HepG2 (cell line): Measurements from ENCODE around the gene MXRA8. TPM values are rescaled to one million over a fixed set of nuclear protein-coding genes. Genes with fewer than 3 reads are reported as not detected.

ENCODE experiments used
- CAMTA2 ChIP-seq: sonication (generic); formaldehyde crosslinking; IDR thresholded peaks from 2 replicates; pipeline ENCODE4 v1.4.0; 2020; ENCODE audit warnings: mild to moderate bottlenecking, missing genetic modification reagents, borderline replicate concordance
- CCAR2 ChIP-seq: fragments of 200-400 bp; formaldehyde crosslinking; optimal IDR thresholded peaks from 2 replicates; pipeline ENCODE3; 2018; ENCODE audit warnings: low read depth, mild to moderate bottlenecking, low read length, moderate library complexity
- FOXA1 ChIP-seq, 2 experiments: fragments of 450-650 bp in 1 of 2; sonication (generic) in 1 of 2; formaldehyde crosslinking in 1 of 2; IDR thresholded peaks; 2 replicates each; pipeline versions ENCODE4 v1.4.0 to v1.6.1; 2016 to 2020; ENCODE audit warnings: missing genetic modification reagents in 1 of 2
- IRF2 ChIP-seq: IDR thresholded peaks from 2 replicates; pipeline ENCODE4 v1.6.1; 2018; ENCODE audit warnings: missing genetic modification reagents, missing compliant biosample characterization
- JUND ChIP-seq: sonication (generic); formaldehyde crosslinking; IDR thresholded peaks from 2 replicates; pipeline ENCODE4 v1.8.0; 2022; ENCODE audit warnings: mild to moderate bottlenecking, missing genetic modification reagents
- MED1 ChIP-seq: sonication (generic); formaldehyde crosslinking; IDR thresholded peaks from 2 replicates; pipeline ENCODE4 v1.4.0; 2020; ENCODE audit warnings: missing genetic modification reagents
- POLR2A ChIP-seq, 2 experiments: IDR thresholded peaks; 2 replicates each; pipeline ENCODE4 v1.6.1; 2011; ENCODE audit warnings: low read depth in 2 of 2, low read length in 2 of 2, mild to moderate bottlenecking in 1 of 2, moderate library complexity in 1 of 2; ENCODE audit not compliant: insufficient read depth in 1 of 2
- RELA ChIP-seq: sonication (generic); formaldehyde crosslinking; IDR thresholded peaks from 2 replicates; pipeline ENCODE4 v1.4.0; 2020; ENCODE audit warnings: missing genetic modification reagents
- SRF ChIP-seq: IDR thresholded peaks from 2 replicates; pipeline ENCODE4 v1.6.1; 2011; ENCODE audit warnings: mild to moderate bottlenecking, low read depth, low read length, moderate library complexity
- THYN1 ChIP-seq: sonication (generic); formaldehyde crosslinking; IDR thresholded peaks from 2 replicates; pipeline ENCODE4 v1.8.1; 2023; ENCODE audit warnings: low read depth, mild to moderate bottlenecking, moderate library complexity, missing genetic modification reagents, borderline replicate concordance
- ZNF652 ChIP-seq: IDR thresholded peaks from 2 replicates; pipeline ENCODE4 v1.6.1; 2016; ENCODE audit warnings: low read depth, borderline replicate concordance
- ZNF7 ChIP-seq: IDR thresholded peaks from 2 replicates; pipeline ENCODE4 v1.6.1; 2016; ENCODE audit warnings: missing biosample characterization, missing genetic modification reagents
- polyA plus RNA-seq, 8 experiments: library from polyadenylated mRNA; depleted of rRNA in 3 of 8; stranded (reverse) in 7 of 8; unstranded in 1 of 8; fragments of >200 nt; fragmentation: Illumina TruSeq in 4 of 8; extraction: Trizol in 4 of 8; gene quantifications; 2 replicates each; pipeline versions ENCODE4 v1.2.1 to v1.2.3, GENCODE V29; 2011 to 2016; ENCODE audit warnings: low read depth in 4 of 8, missing spikeins in 1 of 8, mixed read lengths in 1 of 8; ENCODE audit not compliant: insufficient read depth in 1 of 8
- total RNA-seq, 5 experiments: library from RNA; depleted of rRNA; stranded (reverse); fragments of >200 nt; fragmentation: Illumina TruSeq; extraction: Trizol; gene quantifications; 2 replicates each; pipeline ENCODE4 v1.2.3, GENCODE V29; 2016; ENCODE audit warnings: low read depth in 1 of 5
- TF ChIP-seq, protein P1 (sequence below): IDR thresholded peaks from 2 replicates; pipeline ENCODE4 v1.6.1; 2012; ENCODE audit warnings: low read length, improper control_type of control experiment
- TF ChIP-seq, protein P2 (sequence below): sonication (generic); formaldehyde crosslinking; IDR thresholded peaks from 2 replicates; pipeline ENCODE4 v1.4.0; 2020; ENCODE audit warnings: missing genetic modification reagents
- TF ChIP-seq, protein P3 (sequence below): sonication (generic); formaldehyde crosslinking; IDR thresholded peaks from 2 replicates; pipeline ENCODE4 v1.4.0; 2020; ENCODE audit warnings: missing genetic modification reagents
- TF ChIP-seq, protein P4 (sequence below): sonication (generic); formaldehyde crosslinking; IDR thresholded peaks from 2 replicates; pipeline ENCODE4 v1.5.0; 2020; ENCODE audit warnings: mild to moderate bottlenecking, missing genetic modification reagents, borderline replicate concordance

Gene MXRA8
- total and polyA plus RNA-seq, 2 of the 13 experiments (the other 11 are each of a cell fraction or from before 2014, with no cell fraction given) = 19.8 to 44.8 TPM

DNA sequence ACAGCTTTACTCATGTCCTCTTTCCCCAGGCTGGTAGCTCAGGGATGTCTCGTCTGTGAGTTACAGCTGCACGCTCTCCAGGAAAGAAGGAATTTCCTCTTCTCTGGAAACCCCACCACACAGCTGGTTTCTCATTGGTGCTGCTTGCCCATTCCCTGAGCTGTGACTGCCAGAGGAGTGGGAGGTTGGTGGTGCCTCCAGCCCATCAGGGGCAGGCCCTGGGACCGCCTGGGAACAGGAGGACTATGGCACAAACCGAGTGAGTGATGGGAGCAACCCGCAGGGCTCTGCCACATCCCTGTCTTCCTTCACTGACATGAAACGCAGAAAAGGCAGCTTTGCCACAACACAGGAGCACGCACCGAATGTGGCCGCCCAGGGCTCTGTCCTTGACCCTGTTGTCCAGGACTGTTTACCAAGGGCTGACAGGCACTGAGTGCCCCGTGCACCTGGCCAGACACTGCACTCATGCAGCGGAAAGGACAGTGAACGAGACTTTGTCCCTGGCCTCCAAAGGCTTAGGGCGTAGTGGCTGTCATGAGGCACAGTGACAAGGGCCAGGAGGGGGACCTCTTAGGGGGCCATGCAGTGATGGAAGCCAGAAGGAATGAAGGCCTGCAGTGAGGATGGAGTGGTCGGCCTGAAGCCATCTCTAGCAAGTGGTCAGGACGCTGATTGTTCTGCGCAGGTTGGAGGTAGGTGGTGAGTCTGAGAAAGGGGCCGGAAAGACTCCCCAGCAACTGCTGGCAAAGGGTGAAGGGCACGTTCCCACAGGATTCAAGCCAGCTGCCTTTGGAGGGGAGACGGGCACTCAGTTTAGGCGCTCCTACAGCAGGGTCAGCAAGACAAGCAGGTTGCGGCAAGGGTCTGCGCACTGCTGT is 42.5 kb upstream of the MXRA8 start (continued):
- TF ChIP-seq IRF2 (CRISPR knock-in tag) (peak; percentile 95), FOXA1 (IDR thresholded peaks at IDR 0.05) (peak; percentile 73), FOXA1 (CRISPR knock-in tag; IDR thresholded peaks at IDR 0.05) (peak; percentile 99), ZNF652 (CRISPR knock-in tag) (peak; percentile 55; the same call in 1 of the 2 replicates), SRF (no peak), THYN1 (CRISPR knock-in tag) (no peak), CAMTA2 (CRISPR knock-in tag) (0 out of 2 replicates have a peak, but pooled peaks have one; percentile 39), POLR2A (IDR thresholded peaks at IDR 0.05; ENCODE audit: insufficient read depth in 1 of 2, low read depth in 2 of 2, low read length in 2 of 2) (peak in 1 of 2 experiments; percentile 17; a peak in 1 of 4 replicates), CCAR2 (peak; percentile 45), RELA (CRISPR knock-in tag) (no peak; the same call in 1 of the 2 replicates), JUND (CRISPR knock-in tag) (peak; percentile 84), MED1 (CRISPR knock-in tag) (peak; percentile 99), ZNF7 (no peak)
- TF ChIP-seq, protein P1, sequence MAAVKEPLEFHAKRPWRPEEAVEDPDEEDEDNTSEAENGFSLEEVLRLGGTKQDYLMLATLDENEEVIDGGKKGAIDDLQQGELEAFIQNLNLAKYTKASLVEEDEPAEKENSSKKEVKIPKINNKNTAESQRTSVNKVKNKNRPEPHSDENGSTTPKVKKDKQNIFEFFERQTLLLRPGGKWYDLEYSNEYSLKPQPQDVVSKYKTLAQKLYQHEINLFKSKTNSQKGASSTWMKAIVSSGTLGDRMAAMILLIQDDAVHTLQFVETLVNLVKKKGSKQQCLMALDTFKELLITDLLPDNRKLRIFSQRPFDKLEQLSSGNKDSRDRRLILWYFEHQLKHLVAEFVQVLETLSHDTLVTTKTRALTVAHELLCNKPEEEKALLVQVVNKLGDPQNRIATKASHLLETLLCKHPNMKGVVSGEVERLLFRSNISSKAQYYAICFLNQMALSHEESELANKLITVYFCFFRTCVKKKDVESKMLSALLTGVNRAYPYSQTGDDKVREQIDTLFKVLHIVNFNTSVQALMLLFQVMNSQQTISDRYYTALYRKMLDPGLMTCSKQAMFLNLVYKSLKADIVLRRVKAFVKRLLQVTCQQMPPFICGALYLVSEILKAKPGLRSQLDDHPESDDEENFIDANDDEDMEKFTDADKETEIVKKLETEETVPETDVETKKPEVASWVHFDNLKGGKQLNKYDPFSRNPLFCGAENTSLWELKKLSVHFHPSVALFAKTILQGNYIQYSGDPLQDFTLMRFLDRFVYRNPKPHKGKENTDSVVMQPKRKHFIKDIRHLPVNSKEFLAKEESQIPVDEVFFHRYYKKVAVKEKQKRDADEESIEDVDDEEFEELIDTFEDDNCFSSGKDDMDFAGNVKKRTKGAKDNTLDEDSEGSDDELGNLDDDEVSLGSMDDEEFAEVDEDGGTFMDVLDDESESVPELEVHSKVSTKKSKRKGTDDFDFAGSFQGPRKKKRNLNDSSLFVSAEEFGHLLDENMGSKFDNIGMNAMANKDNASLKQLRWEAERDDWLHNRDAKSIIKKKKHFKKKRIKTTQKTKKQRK = no peak
- TF ChIP-seq, protein P2, sequence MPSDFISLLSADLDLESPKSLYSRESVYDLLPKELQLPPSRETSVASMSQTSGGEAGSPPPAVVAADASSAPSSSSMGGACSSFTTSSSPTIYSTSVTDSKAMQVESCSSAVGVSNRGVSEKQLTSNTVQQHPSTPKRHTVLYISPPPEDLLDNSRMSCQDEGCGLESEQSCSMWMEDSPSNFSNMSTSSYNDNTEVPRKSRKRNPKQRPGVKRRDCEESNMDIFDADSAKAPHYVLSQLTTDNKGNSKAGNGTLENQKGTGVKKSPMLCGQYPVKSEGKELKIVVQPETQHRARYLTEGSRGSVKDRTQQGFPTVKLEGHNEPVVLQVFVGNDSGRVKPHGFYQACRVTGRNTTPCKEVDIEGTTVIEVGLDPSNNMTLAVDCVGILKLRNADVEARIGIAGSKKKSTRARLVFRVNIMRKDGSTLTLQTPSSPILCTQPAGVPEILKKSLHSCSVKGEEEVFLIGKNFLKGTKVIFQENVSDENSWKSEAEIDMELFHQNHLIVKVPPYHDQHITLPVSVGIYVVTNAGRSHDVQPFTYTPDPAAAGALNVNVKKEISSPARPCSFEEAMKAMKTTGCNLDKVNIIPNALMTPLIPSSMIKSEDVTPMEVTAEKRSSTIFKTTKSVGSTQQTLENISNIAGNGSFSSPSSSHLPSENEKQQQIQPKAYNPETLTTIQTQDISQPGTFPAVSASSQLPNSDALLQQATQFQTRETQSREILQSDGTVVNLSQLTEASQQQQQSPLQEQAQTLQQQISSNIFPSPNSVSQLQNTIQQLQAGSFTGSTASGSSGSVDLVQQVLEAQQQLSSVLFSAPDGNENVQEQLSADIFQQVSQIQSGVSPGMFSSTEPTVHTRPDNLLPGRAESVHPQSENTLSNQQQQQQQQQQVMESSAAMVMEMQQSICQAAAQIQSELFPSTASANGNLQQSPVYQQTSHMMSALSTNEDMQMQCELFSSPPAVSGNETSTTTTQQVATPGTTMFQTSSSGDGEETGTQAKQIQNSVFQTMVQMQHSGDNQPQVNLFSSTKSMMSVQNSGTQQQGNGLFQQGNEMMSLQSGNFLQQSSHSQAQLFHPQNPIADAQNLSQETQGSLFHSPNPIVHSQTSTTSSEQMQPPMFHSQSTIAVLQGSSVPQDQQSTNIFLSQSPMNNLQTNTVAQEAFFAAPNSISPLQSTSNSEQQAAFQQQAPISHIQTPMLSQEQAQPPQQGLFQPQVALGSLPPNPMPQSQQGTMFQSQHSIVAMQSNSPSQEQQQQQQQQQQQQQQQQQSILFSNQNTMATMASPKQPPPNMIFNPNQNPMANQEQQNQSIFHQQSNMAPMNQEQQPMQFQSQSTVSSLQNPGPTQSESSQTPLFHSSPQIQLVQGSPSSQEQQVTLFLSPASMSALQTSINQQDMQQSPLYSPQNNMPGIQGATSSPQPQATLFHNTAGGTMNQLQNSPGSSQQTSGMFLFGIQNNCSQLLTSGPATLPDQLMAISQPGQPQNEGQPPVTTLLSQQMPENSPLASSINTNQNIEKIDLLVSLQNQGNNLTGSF (CRISPR knock-in tag) = 0 out of 2 replicates have a peak, but pooled peaks have one; percentile 40
- TF ChIP-seq, protein P3, sequence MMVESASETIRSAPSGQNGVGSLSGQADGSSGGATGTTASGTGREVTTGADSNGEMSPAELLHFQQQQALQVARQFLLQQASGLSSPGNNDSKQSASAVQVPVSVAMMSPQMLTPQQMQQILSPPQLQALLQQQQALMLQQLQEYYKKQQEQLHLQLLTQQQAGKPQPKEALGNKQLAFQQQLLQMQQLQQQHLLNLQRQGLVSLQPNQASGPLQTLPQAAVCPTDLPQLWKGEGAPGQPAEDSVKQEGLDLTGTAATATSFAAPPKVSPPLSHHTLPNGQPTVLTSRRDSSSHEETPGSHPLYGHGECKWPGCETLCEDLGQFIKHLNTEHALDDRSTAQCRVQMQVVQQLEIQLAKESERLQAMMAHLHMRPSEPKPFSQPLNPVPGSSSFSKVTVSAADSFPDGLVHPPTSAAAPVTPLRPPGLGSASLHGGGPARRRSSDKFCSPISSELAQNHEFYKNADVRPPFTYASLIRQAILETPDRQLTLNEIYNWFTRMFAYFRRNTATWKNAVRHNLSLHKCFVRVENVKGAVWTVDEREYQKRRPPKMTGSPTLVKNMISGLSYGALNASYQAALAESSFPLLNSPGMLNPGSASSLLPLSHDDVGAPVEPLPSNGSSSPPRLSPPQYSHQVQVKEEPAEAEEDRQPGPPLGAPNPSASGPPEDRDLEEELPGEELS = peak; percentile 98
- TF ChIP-seq, protein P4, sequence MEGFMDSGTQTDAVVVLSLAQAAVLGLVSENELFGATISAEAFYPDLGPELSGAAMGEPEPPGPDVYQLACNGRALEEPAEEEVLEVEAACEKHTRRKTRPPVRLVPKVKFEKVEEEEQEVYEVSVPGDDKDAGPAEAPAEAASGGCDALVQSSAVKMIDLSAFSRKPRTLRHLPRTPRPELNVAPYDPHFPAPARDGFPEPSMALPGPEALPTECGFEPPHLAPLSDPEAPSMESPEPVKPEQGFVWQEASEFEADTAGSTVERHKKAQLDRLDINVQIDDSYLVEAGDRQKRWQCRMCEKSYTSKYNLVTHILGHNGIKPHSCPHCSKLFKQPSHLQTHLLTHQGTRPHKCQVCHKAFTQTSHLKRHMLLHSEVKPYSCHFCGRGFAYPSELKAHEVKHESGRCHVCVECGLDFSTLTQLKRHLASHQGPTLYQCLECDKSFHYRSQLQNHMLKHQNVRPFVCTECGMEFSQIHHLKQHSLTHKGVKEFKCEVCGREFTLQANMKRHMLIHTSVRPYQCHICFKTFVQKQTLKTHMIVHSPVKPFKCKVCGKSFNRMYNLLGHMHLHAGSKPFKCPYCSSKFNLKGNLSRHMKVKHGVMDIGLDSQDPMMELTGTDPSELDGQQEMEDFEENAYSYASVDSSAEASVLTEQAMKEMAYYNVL (CRISPR knock-in tag) = peak; percentile 89; the same call in 1 of the 2 replicates
